GM19397 (cell line): ENCODE data around the gene ZFYVE1.

ENCODE experiments used
- ATAC-seq: cut with Tn5 transposase; IDR thresholded peaks from one replicate; pipeline ENCODE4 v1.9.1; 2021; ENCODE audit warnings: mild to moderate bottlenecking, moderate library complexity; ENCODE audit not compliant: unreplicated experiment

ZFYVE1 gene

DNA sequence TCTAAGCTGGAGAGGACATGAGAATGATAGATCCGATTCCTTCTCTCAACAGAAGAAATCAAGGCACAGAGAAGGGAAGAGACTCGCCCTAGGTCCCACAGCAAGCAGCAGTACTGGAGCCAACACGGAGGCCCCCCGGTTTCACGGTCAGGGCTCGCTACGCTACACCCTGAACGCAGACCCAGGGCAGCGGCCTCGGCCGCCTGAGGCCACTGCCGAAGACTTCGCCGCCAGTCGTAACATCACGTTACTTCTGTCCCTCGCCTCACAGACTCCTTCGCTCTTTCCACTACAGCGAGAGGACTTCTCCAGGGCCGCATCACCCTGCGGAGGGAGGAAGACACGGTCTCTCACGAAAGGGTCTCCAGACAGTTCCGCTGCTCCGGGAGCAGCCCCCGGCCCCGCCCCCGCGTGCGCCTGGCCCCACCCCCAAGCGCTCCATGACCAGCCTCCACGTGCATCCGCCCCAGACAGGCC, 101.1 kb downstream of the ZFYVE1 start:
- peak; percentile 14 for ATAC-seq

DNA sequence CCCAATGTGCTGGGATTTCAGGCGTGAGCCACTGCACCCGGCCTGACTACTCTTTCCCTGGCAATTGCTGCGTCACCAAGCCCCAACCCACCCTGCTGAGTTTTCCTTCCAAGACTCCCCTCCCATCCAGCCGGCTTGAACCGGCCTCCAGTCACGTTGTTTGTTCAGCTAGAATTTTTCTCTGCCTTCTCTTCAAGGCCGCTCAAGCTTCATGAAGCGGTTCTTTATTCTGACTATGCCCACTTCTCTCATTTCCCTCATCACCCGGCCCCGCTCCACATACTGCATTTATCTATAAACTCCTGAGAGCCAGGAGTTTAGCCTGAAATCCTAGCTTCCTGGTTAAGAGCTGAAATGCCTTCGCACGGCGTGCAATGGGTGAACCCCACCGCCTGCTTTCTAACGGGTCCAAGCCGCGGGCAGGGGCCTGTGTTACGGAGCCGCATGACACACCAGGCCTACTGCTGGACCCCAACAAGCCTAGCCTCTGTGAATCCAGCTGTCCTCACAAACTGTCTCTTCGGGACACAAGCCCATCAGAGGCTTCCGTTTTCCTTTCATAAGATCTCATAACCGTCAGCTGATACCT, 101.6 kb downstream of the ZFYVE1 start:
- no peak for ATAC-seq

DNA sequence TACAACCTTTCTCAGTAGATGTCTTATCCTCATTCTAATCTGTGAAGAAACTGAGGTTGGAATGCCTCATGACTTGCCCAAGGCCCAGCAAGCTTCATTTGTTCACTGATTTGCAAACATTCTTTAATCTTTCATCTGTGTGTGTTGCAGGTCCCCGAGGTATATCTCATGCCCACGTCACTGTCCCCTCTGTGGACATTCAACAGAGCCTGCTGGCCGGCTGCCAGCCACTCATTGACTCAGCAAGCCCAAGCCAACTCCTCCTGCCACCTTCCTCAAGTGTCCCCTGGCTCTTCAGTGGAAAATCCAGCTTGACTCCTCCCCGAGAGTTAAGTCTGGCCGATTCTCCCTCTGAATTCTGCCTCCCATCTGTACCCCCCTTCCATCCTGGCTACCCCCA, 102.6 kb downstream of the ZFYVE1 start:
- ATAC-seq, result no peak

DNA sequence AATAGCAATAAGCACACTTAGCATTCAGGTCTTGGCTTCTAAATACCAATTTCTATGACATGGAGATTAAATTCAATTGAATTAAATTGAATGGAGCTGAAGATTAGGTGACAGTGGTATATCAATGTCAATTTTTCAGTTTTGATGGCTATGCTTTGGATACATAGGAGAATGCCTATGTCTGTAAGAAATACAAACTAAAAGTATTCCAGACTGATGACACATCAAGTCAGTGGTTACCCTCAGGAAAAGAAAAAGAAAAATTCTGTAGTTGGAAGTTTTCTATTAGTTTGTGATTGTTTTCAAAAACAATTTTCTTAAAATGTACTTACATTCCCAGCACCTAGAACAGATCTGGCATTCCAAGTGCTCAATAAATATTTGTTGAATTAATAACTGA, 105.5 kb downstream of the ZFYVE1 start:
- no peak for ATAC-seq

DNA sequence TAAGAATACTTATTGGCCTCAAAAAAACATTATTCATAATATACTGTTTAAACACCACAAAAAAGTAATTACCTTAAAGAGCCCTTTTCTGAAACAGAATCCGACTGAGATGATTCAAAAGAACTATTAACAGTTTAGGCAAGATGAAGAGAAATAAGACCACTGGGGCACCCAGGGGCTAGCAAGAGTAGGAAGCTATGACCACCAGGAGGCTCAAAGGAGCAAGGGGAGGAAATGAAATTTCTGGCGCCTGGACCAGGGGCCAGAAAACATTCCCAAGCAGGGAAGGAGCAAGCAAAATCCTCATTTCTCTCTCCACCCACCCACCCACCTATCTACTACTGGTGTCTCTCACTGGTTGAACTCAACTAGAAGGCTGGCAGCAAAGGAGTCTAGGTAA, 106.9 kb downstream of the ZFYVE1 start:
- no peak for ATAC-seq
